Activated T-cell treated with anti-CD3 and anti-CD28 coated beads, Interleukin-2, amount 50 U/mL, for 48 hours (primary cell): ENCODE data around the gene PAX2.
A peak's percentile ranks its signal among the peaks of the same experiment; 100 is the strongest.

Source experiments
- DNase-seq, 2 experiments: peaks; one replicate each; pipeline ENCODE4 v3.0.0-alpha.2; 2020

PAX2 gene

GRCh38 chr10:100793055-100793454 is 47.7 kb downstream of the PAX2 start:
- no peak for DNase-seq

- no peak for DNase-seq
Observed at GRCh38 chr10:100799881-100800280, 54.5 kb downstream of the PAX2 start.

- DNase-seq = no peak
Observed at GRCh38 chr10:100800931-100801330, 55.5 kb downstream of the PAX2 start.

GRCh38 chr10:100802196-100802595 is 56.8 kb downstream of the PAX2 start:
- no peak for DNase-seq

- no peak for DNase-seq
Observed at GRCh38 chr10:100802607-100803006, 57.2 kb downstream of the PAX2 start.

- DNase-seq = no peak
Observed at GRCh38 chr10:100803492-100803891, 58.1 kb downstream of the PAX2 start.

GRCh38 chr10:100803908-100804307 is 58.5 kb downstream of the PAX2 start:
- no peak for DNase-seq

- no peak for DNase-seq
Observed at GRCh38 chr10:100805543-100806355, 60.4 kb downstream of the PAX2 start.

GRCh38 chr10:100806356-100806645 is 60.9 kb downstream of the PAX2 start:
- DNase-seq = no peak

- no peak for DNase-seq
Observed at GRCh38 chr10:100807241-100807951, 62.0 kb downstream of the PAX2 start.

- DNase-seq = no peak
Observed at GRCh38 chr10:100808876-100809275, 63.5 kb downstream of the PAX2 start.

GRCh38 chr10:100810091-100810834 is 64.9 kb downstream of the PAX2 start:
- DNase-seq = no peak

GRCh38 chr10:100810835-100811116 is 65.4 kb downstream of the PAX2 start:
- DNase-seq = no peak

- no peak for DNase-seq
Observed at GRCh38 chr10:100811261-100811660, 65.9 kb downstream of the PAX2 start.

GRCh38 chr10:100811752-100812750 is 66.7 kb downstream of the PAX2 start:
- no peak for DNase-seq

GRCh38 chr10:100812978-100813377 is 67.6 kb downstream of the PAX2 start:
- DNase-seq = no peak

- DNase-seq = no peak
Observed at GRCh38 chr10:100814751-100815474, 69.5 kb downstream of the PAX2 start.

GRCh38 chr10:100816671-100817070 is 71.3 kb downstream of the PAX2 start:
- DNase-seq = no peak

- no peak for DNase-seq
Observed at GRCh38 chr10:100817268-100817839, 72.0 kb downstream of the PAX2 start.

- no peak for DNase-seq
Observed at GRCh38 chr10:100819424-100819823, 74.0 kb downstream of the PAX2 start.

GRCh38 chr10:100823194-100823593 is 77.8 kb downstream of the PAX2 start:
- no peak for DNase-seq

- peak in 1 of 2 experiments; percentile 11 for DNase-seq
Observed at GRCh38 chr10:100824886-100825285, 79.5 kb downstream of the PAX2 start.
